ENCODE data around the gene CHAF1B.
A peak's percentile ranks its signal among the peaks of the same experiment; 100 is the strongest.
"Not testable (repeated sequence)": the region's sequence is repeated elsewhere in the genome, so short reads cannot be mapped to it uniquely, and the experiment has no call there.

CHAF1B gene

DNA sequence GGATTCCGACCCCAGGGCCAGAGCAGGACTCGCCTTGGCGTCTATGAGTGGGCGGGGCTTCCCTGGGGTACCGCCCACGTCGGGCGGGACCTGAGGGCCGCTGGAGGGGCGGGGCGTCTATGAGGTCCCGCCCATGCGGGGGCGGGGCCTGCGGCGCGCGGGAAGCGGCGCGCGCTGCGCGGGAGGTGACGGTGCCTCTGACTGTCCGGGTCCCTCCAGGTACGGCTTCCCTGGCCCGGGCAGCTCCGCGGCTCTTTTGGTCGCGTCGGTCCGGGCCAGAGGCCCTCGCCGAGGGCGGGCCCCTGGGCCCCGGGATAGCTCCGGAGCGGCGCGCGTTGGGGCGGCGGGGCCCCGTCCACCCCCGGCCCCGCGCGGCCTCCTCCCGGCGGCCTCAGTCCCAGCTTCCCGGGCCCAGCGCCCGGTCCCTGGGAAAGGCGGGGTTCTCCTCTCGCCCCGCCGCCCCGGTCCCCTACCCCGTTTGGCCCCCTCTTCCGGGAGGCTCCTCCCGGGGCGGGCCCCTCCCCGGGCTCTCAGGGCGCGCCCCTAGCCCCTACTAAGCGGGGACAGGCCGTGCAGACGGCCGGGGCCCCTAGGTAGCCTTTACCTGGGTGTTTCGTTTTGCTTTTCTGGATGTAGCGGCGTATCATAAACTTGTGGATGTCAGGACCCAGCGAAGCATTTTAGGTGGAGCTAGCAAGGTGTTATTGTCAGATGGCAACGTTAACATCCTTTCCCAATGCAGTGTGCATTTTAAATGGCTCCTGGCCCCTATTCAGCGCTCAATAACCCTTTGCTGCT, at the start of gene CHAF1B:
CHAF1B (plus strand) TSS at position 160 of the 798 bp plus-strand sequence. CDS start 745 bp downstream, outside the sequence.
- peak; percentile 85 for DNase-seq

DNA sequence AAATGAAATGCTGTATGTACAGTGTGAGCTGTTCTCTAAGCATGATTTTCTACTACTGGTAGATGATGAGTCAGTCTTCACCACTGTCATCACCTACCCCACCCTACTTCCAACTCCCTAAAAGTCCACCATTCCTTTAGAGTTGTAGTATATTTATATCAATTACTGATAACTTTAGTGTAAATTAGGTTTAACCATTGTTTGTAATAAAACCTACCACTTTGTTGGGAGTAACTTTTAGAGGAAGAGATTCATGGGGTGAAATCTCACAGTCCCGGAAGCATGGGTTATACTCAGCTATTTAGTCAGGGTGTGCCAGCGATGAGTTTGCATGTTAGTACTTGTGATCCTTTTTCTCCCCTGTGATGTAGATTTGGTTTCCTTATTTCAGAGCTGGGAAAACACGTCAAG, 48.1 kb upstream of the CHAF1B start:
- no peak for DNase-seq

DNA sequence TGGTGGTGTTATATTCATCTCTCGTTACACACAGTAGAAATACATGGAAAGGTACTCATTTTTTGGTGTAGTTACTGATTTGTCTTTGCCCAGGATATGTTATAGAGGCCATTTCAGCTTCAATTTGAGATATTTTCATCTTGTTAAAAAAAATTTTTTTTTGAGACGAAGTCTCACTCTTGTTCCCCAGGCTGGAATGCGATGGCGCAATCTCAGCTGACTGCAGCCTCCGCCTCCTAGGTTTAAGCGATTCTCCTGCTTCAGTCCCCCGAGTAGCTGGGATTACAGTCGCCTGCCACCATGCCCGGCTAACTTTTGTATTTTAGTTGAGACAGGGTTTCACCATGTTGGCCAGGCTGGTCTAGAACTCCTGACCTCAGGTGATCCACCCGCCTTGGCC, 46.2 kb upstream of the CHAF1B start:
- no peak for DNase-seq

DNA sequence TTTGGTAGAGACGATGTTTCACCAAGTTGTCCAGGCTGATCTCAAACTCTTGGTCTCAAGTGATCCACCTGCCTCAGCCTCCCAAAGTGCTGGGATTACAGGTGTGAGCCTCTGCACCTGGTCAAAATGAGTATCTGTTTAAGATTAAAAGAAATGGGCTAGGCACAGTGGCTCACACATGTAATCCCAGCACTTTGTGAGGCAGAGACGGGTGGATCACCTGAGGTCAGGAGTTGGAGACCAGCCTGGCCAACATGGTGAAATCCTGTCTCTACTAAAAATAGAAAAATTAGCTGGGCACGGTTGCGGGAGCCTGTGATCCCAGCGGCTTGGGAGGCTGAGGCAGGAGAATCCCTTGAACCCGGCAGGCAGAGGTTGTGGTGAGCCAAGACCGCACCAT, 42.6 kb upstream of the CHAF1B start:
- DNase-seq: not testable (repeated sequence)

DNA sequence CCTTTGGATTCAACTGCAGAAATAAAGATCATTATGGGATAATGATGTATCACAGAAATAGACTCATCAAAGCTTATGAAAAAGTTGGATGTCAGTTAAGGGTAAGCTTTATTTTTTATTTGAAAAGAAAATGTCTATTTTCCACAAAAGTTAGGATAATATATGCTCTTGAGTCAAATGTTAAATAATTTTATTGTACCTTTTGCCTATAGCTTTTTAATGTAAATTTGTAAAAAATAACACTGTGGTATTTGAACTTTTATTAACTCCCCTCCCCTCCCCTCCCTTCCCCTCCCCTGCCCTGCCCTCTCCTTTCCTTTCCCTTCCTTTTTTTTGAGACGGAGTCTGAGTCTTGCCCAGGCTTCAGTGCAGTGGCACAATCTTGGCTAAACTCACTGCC, 40.3 kb upstream of the CHAF1B start:
- no peak for DNase-seq

DNA sequence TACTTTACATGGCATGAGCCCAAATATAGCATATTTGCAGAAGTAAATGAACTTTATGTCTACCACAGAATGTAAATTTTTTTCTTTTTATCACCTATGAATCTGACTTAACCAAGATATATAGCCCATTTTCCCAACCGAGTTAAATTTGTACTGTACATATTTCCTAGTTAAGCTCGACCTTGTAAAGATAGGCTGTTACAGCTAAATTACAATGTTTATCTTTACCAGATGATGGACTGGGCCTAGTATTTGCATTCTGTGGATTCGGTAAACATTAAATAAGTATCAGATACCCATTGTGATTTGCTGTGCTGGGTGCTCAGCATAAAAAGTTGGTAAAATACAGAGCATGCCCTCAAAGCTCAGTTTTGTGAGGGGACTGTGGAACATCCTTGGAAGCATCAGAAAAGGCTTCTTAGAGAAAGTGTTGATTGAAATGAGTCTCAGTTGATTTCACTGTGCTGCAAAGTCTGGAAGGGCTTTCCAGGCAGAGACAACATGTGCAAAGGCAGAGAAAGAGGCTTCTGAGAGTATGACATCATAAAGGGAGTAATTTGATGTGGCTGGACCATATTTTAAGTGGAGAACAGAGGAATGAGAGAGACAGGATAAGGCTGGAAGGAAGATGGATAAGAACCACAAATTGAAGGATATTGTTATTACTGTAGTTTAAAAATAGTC, 37.8 kb upstream of the CHAF1B start:
- DNase-seq: no peak

DNA sequence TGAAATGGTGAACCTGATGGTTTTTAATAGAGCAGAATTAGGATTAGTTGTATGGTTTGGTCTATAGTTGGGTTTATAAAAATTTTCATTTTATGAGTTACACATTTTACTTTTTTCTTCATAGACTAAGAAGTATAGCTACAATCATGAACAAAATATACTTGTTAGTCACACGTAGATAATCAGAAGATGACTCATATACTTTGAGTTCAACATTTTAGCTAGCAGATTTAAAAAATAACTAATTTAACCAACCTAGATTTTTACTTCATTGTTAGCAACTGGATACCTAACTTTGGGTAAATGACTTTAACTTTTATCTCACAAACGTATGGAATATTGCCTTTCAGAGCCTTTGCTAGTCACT, 37.2 kb upstream of the CHAF1B start:
- no peak for DNase-seq

DNA sequence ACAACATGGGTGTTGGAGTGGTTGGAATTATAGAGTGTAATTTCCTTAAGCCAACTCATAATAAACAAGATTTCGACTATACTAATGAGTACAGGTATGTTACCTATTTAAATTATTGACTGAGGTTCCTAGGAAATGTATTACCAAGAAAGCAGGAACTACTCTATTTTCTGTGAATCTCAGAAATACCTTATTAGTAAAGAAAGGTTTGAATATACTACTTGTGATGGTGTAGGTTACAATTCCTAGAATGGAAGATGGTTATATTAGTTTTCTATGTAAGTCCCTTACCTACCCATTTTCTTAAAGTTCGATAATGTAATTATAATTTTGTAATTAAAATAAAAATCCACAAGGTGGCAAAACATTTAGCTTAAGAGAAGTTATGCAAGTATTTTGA, 35.9 kb upstream of the CHAF1B start:
- DNase-seq: no peak

DNA sequence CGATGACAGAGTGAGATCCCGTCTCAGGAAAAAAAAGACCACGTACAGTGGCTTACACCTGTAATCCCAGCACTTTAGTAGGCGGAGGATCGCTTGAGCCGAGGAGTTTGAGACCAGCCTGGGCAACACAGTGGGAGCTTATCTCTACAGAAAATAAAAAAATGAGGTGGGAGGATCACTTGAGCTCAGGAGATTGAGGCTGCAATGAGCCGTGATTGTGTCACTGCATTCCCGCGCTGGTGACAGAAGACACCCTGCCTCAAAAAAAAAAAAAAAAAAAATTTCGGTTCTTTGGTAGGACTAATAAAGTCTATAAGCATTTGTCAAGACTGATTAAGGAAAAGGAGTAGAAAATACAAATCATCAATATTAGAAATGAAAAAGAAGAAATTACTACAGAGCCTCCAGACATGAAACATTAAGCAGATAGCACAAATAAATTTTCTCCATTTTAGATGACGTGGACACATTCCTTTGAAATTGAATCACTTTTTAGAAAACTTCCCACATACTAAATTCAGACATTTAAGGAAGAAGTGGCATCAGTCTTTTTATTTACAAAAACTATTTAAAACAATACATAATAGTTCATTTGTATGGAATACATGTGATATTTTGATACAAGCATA, 34.8 kb upstream of the CHAF1B start:
- DNase-seq: no peak

DNA sequence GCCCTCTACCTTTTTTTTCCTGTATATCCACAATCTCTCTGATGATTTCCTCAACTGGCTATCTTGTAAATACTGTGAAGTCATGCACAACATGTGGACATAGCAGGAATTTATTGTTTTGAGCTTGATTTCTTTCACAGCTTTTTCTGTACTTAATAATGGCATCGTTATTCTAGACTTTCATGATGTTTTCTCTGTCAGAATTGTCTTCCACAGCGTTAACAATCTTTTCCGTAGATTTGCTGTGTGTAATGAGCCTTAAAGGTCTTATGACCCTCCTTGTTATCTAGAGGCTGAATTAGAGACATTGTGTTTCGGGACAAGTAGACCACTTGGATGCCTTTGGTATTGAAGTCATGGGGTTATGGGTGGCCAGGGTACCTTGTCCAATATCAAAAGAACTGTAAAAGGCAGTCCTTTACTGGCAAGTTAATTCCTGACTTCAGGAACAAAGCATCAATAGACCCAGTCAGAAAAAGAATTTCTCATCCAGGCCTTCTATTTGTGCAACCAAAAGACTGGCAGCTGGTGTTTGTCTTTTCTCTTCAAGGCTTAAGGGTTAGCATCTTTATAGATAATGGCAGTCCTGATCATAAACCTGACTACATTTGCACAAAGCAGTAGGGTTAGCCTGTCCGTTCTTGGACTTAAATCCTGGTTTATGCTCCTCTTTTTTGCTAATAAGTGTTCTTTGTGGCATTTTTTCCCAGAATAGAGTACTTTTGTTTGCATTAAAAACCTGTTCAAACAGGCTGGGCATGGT, 30.1 kb upstream of the CHAF1B start:
- DNase-seq: no peak

DNA sequence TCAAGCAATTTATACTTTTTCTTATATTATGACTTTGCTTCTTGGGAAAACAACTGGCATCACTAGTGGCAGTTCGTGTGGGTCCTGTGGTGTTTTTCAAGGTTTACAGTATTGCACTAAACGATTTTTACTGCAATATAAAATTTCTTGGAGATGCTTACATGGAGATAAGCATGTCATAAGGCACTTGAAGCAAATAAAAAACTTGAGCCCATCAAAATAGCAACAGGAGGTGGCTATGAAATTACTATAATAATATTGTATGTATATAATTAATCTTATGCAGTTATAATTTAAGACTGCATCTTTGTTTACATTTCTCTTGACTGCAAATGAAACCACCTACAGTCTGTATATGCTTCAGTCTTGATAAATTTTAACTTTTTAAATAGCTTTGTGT, 29.3 kb upstream of the CHAF1B start:
- no peak for DNase-seq

DNA sequence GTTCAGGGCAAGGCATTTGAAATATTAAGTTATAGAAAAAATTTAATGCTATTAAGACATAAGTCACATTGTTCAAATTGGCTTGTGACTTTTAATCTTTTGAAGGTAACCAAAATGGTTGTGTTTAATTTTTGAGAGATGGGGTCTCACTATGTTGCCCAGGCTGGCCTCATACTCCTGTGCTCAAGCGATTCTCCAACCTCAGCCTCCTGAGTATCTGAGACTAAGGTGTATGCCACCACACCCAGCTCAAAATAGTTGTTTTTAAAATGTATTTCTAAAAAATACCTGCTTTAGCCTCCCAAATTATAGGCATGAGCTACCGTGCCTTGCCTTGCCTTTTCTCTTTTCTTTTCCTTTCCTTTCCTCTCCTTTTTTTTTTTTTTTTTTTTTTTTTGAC, 26.0 kb upstream of the CHAF1B start:
- no peak for DNase-seq

DNA sequence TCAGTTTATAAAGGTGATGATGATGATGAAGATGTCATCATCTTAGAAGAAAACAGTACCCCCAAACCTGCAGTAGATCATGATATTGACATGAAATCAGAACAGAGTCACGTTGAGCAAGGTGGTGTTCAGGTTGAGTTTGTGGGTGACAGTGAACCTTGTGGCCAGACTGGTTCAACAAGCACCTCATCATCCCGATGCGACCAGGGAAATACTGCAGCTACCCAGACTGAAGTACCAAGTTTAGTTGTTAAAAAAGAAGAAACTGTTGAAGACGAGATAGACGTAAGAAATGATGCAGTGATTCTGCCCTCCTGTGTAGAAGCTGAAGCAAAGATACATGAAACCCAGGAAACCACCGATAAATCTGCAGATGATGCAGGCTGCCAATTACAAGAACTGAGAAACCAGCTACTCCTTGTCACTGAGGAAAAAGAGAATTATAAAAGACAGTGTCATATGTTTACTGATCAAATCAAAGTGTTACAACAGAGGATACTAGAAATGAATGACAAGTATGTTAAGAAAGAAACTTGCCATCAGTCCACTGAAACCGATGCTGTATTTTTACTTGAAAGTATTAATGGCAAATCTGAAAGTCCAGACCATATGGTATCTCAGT, 16.0 kb upstream of the CHAF1B start:
- DNase-seq: no peak

DNA sequence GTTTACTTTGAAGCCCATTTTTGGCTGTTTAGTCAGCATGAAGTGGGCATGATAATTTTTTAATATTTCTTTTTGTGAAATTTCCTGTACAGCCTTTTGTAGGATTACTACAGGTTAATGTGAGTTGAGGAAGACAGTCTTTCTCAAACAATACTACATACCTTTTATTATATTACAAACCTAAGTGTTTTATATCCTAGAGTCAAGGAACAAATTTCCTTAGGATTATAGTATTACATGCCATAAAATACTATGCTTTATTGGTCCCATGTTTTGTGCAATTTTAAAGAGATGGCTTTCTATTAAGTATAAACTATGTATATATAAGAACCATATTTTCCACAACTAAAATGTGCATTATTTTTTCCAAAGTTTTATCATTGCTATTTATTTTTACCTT, 9.2 kb upstream of the CHAF1B start:
- no peak for DNase-seq

DNA sequence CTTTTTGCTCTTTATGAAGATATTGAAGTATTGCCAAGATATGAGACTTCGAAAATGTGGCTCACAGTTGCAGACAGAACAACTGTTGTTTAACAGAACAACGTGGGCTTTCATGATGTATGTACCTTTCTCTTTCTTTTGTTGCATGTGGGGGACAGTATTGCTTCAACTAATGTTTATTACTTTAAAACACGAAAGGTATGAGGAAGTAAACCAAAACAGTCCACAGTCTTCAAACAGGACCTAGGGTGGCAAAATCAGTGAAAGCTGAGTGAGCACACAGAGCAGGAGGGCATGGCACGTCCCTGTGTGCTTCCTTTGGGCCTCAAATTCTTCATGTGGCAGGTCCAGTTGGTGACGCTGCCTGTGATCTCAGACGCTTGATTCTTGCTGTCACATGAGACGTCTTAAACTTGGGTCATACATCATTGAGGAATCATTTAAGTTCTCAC, 7.8 kb upstream of the CHAF1B start:
- no peak for DNase-seq

DNA sequence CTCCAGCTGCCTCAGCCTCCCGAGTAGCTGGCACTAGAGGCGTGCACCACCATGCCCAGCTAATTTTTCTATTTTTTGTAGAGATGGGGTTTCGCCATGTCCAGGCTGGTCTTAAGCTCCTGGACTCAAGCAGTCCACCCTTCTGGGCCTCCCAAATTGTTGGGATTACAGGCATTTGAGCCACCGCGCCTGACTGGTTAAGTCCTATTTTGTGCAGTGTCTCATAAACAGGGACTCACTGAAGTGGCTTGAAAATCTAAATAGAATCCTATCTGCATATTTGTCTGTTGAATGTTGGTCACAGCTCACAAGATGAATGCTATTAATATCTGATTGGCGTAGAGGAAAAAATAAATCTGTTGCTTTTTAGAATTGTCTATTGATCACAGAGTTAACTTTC, 5.9 kb upstream of the CHAF1B start:
- no peak for DNase-seq

DNA sequence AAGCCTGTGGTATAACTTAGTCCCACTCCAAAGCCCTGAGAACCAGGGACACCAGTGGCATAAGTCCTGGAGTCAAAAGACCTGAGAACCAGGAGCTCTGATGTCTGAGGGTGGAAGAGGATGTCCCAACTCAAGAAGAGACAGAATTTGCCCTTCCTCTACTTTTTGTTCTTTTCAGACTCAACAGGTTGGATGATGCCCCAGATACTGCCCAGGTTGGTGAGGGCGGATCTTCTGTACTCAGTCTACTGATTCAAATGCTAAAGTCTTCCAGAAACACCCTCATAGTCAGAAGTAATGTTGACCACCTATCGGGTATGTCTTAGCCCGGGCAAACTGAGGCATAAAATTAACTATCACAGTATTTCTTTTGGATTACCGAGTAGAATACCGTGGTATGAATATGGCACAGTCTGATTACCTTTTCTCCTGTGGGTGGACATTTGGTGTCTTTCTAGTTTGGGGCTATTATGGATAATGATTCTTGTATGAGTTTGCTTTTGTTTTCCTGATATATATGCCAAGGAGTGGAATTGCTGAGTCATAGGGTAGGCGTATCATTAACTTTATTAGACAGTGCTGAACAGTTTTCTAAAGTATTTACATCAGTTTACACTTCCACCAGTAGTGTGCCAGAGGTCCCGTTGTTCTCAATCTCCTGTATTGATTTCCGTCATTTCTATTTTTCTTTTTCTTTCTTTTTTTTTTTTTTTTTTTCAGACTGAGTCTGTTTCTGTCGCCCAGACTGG, 3.2 kb upstream of the CHAF1B start:
- no peak for DNase-seq

DNA sequence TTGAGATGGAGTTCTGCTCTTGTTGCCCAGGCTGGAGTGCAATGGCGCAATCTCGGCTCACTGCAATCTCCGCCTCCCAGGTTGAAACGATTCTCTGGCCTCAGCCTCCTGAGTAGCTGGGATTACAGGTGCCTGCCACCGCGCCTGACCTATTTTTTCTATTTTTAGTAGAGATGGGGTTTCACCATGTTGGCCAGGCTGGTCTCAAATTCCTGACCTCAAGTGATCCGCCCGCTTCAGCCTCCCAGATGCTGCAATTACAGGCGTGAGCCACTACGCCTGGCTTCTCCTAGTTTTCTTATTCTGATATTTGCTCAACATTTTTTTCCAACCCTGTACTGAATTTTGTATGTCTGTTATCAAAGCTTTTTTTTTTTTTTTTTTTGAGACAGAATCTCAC, 2.5 kb upstream of the CHAF1B start:
- not testable (repeated sequence) for DNase-seq

DNA sequence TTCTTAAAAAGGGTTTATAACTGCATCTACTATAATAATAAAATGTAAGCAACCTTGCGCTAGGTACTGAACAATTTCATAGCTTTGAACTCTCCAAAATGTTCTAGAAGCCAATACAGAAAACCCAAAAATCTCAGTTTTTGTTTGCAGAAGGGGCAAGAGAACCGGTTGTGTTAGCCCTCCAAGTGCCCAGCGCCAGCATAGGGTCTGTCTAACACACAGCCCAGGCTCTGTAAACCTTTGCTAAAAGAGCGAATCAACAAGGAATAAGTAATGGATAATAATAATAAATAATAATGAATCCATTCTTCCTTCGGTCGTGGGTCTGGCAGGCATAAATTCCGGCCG, 333 bp upstream of the CHAF1B start:
- no peak for DNase-seq

DNA sequence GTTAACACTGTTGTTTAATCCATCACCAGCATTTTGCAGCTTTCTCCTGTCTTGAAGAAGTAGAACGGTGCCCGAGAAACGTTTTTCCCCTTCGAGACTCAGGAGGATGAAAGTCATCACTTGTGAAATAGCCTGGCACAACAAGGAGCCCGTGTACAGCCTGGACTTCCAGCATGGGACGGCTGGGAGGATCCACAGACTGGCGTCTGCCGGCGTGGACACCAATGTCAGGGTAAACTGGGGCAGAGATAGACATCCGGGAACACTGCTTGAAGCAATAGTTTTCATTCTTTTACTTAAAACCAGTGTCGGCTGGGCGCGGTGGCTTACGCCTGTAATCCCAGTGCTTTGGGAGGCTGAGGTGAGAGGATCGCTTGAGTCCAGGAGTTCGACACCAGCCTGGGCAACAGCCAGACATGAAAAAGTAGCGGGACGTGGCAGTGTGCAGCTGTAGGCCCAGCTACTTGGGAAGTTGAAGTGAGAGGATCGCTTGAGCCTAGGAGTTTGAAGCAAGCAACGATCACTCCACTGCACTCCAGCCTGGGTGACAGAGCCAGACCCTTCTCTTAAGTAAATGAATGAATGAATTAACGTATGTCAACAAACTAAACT, 945 bp downstream of the CHAF1B start:
- no peak for DNase-seq

DNA sequence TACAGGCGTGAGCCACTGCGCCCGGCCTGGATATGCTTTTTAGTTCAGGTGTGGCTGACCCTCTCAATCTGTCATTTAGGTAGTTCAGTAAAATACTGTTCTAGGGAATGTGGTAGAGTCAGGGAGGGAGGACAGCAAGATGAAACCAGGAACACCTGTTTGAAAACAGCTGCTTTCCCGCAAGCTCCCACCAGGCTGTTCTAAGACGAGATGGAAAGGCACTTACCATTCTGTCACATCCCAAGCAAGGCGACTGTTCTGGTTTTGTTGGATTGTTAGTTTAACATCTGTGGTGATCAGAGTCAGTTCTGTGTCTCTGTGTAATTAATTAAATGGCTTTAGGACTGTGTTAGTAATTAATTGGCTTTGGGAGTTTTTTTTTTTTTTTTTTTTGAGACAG, 2.9 kb downstream of the CHAF1B start:
- DNase-seq: no peak

DNA sequence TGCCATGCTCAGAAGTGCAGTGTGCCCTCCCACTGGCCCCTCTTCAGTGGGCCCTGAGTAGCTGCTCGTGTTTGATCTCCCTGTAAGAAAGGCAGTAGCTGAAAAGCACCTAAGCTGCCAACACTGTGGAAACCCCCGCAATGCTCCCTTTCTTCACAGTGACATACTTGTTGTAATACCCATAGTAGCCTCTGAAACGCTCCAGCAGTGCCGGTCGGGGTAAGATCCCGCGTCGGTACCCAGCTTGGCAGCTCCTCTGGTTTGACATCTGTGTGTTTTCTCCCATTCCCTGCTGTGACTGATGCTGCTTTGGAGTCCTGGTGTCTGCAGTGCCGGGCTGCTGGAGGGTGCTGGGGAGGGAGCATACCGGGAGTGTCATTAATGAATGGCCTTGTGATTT, 3.6 kb downstream of the CHAF1B start:
- DNase-seq: no peak
